ENCODE data around the gene DMGDH. TPM values are rescaled to one million over a fixed set of nuclear protein-coding genes. Genes with fewer than 3 reads are reported as not detected.
A peak's percentile ranks its signal among the peaks of the same experiment; 100 is the strongest.

Gene DMGDH
- total RNA-seq, 2 donors from 2014 or later, result 0.30 to 1.4 TPM

DNA sequence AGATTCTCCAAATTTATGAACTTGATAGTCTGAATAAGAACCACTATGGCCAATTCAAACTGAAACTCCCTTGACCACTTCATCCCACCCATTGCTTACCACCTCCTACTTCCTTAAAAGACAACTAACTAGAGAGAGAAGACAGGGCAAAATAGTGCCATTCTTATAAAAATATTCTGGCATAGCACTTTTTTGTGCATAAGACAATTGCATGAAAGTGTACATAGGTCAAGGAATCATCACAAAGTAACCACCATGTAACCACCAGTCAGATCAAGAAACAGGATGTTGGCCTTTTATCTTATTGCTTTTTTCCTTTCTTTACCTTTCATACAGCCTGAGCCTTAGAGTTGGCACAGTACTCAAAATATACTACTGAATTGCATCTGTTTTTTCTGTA, 76.3 kb downstream of the DMGDH start:
- DNase-seq, result no peak
- intact Hi-C loops (cut with DNase I), result no loop called here
- Histone ChIP-seq H3K4me3 (no peak overlapping the region), H3K27me3 (no peaks in the 10 kb centered on the region), H3K9me3 (no peaks in the 10 kb centered on the region), H3K4me1 (no peaks in the 10 kb centered on the region), H3K27ac (no peak overlapping the region), H3K36me3 (no peaks in the 10 kb centered on the region), H3K9ac (ENCODE audit: low read depth in 2 of 2, low read length in 2 of 2) (no peak overlapping the region)
- TF ChIP-seq, protein P1, sequence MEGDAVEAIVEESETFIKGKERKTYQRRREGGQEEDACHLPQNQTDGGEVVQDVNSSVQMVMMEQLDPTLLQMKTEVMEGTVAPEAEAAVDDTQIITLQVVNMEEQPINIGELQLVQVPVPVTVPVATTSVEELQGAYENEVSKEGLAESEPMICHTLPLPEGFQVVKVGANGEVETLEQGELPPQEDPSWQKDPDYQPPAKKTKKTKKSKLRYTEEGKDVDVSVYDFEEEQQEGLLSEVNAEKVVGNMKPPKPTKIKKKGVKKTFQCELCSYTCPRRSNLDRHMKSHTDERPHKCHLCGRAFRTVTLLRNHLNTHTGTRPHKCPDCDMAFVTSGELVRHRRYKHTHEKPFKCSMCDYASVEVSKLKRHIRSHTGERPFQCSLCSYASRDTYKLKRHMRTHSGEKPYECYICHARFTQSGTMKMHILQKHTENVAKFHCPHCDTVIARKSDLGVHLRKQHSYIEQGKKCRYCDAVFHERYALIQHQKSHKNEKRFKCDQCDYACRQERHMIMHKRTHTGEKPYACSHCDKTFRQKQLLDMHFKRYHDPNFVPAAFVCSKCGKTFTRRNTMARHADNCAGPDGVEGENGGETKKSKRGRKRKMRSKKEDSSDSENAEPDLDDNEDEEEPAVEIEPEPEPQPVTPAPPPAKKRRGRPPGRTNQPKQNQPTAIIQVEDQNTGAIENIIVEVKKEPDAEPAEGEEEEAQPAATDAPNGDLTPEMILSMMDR (IDR thresholded peaks at IDR 0.05), result no peak

DNA sequence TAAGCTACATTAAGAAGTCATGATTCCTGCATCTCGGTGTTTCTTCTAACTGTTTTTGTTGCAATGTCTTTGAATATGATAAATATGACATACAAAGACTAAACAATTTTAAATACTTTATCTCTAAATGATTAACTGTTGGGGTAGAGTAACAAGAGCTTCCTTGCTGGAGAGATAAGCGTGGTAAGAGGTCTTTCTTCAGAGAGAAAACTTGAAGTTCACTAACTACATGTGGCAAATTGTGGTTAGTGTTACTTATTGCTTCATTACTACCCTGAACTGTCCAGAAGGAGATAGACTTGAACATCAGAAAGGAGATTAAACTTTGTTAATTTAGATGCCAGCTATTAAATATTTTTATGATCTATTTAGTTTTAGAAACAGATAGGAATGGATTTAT, 77.3 kb downstream of the DMGDH start:
- no peak overlapping the region for H3K4me3 ChIP-seq
- no peaks in the 10 kb centered on the region for H3K27me3 ChIP-seq
- H3K36me3 ChIP-seq, result no peaks in the 10 kb centered on the region
- H3K9ac ChIP-seq (ENCODE audit: low read depth in 2 of 2, low read length in 2 of 2), result no peak overlapping the region
- H3K4me1 ChIP-seq, result no peaks in the 10 kb centered on the region
- TF ChIP-seq, protein P1 (IDR thresholded peaks at IDR 0.05), result no peak
- H3K27ac ChIP-seq, result no peak overlapping the region
- intact Hi-C loops (cut with DNase I), result no loop called here
- no peaks in the 10 kb centered on the region for H3K9me3 ChIP-seq
- DNase-seq, result no peak

DNA sequence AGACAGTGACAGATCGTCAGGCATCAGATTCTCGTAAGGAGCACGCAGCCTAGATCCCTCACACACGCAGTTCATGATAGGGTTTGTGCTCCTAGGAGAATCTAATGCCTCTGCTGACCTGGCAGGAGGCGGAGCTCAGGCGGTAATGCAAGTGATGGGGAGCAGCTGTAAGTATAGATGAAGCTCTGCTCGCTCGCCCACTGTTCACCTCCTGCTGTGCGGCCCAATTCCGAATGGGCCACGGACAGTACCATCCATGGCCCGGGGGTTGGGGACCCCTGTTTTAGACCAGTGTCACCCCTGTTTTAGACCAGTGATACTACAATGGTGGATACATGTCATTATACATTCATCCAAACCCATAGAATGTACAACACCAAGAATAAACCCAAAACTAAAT, 80.4 kb downstream of the DMGDH start:
- H3K9me3 ChIP-seq, result no peaks in the 10 kb centered on the region
- H3K4me3 ChIP-seq, result no peak overlapping the region
- H3K27me3 ChIP-seq, result no peaks in the 10 kb centered on the region
- TF ChIP-seq, protein P1 (IDR thresholded peaks at IDR 0.05), result no peak
- H3K27ac ChIP-seq, result no peak overlapping the region
- intact Hi-C loops (cut with DNase I), result no loop called here
- no peak overlapping the region for H3K9ac ChIP-seq (ENCODE audit: low read depth in 2 of 2, low read length in 2 of 2)
- no peaks in the 10 kb centered on the region for H3K4me1 ChIP-seq
- H3K36me3 ChIP-seq, result no peaks in the 10 kb centered on the region
- no peak for DNase-seq

DNA sequence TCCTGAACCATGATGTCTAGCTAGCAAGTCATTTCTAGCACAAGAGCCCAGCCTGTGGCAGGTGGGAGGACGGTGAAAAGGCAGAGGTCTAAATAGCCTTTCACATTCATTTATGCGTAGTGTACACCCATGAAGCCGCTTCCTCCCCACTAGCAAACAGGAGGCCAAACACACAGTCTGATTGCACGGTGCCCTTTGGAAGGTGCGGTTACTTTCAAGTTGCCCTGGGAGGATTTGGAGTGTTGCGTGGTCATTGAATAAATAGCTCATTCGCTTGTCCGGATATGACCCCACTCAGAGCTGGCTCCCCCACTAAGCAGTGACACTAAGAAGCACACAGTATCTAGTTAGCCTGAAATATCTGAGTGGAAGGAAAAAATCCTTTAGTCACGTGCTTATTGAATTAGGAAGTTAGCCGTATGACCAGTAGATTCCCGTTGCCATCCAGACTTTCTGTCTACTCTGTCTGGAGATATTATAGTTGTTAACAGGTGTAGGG, 83.7 kb downstream of the DMGDH start:
- H3K4me3 ChIP-seq, result peak overlapping the region; percentile 82
- TF ChIP-seq, protein P1 (IDR thresholded peaks at IDR 0.05), result no peak
- intact Hi-C loops (cut with DNase I), result no loop called here

DNA sequence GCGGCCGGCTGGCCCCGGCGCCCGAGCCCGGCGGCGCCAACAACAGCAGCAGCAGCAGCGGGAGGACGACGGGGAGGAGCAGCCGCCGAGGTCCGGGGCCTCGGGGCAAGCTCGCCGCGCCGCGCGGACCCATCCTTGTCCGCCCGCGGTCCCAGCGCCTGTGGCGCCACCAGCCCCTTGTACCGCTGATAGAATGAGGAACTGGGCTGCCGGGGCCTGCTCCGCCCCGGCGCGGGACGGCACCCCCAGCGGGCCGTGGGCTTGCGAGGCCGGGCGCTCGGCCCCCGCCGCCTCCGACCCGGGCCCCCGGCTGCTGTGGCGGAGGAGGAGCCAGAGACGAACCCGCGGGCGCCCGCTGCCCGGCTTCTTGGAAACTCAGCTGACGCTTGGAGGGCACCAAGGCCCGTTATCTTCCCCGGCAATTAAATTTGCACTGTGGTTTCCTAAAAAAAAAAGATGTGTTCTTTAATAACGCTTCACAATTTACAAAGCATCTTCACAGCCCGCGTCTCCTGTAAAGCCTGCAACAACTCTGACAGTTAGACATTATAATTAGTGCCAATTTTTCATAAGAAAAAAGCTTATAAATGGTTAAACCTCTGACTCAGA, 84.3 kb downstream of the DMGDH start, which contains the start of gene ARSB:
TSS of gene ARSB (minus strand) at position 195 of the 609 bp plus-strand sequence. CDS start at position 133, 62 bp downstream.
- intact Hi-C loops (cut with DNase I), result no loop called here
- Histone ChIP-seq H3K4me3 (peak within 1 kb of the TSS; percentile 82), H3K36me3 (no peaks in the 10 kb centered on the region), H3K27me3 (no peaks in the 10 kb centered on the region), H3K4me1 (no peaks in the 10 kb centered on the region), H3K9ac (ENCODE audit: low read depth in 2 of 2, low read length in 2 of 2) (peak within 1 kb of the TSS; percentile 74 to 82), H3K9me3 (no peaks in the 10 kb centered on the region), H3K27ac (peak within 1 kb of the TSS; percentile 100)
- TF ChIP-seq, protein P1 (IDR thresholded peaks at IDR 0.05), result no peak
- peak; percentile 54 for DNase-seq

More for the DNA sequence above, 83.7 kb downstream of the DMGDH start:
- peak; percentile 57 for DNase-seq
- Histone ChIP-seq H3K27me3 (no peaks in the 10 kb centered on the region), H3K9me3 (no peaks in the 10 kb centered on the region), H3K4me1 (no peaks in the 10 kb centered on the region), H3K27ac (peak overlapping the region; percentile 100), H3K36me3 (no peaks in the 10 kb centered on the region), H3K9ac (ENCODE audit: low read depth in 2 of 2, low read length in 2 of 2) (peak overlapping the region in 1 of 2 donors; percentile 74)

Measured in colonic mucosa (tissue), 4 donors.